GM06990 (cell line): Measurements from ENCODE around the gene RNF168.

Experiments used
- DNase-seq: peaks from one replicate; pipeline ENCODE4 v3.0.0-alpha.2; 2011; ENCODE audit not compliant: insufficient read length; ENCODE audit errors: extremely low read depth
- H3K27me3 ChIP-seq: replicated peaks from 2 replicates; pipeline ENCODE4 v1.6.0; 2011; ENCODE audit warnings: low read length; ENCODE audit not compliant: control insufficient read depth, insufficient read depth
- H3K36me3 ChIP-seq: 2 replicates; pipeline ENCODE4 v1.5.1; 2011; ENCODE audit warnings: low read length; ENCODE audit not compliant: control insufficient read depth, insufficient read depth
- H3K4me3 ChIP-seq: replicated peaks from 2 replicates; pipeline ENCODE4 v1.5.1; 2011; ENCODE audit warnings: low read depth, mild to moderate bottlenecking, control low read depth, low read length
- CTCF ChIP-seq: IDR thresholded peaks from 2 replicates; pipeline ENCODE4 v1.5.1; 2011; ENCODE audit warnings: low read length, control low read depth, mild to moderate bottlenecking, inconsistent platforms; ENCODE audit not compliant: insufficient read depth, poor library complexity, severe bottlenecking

RNF168 gene

DNA sequence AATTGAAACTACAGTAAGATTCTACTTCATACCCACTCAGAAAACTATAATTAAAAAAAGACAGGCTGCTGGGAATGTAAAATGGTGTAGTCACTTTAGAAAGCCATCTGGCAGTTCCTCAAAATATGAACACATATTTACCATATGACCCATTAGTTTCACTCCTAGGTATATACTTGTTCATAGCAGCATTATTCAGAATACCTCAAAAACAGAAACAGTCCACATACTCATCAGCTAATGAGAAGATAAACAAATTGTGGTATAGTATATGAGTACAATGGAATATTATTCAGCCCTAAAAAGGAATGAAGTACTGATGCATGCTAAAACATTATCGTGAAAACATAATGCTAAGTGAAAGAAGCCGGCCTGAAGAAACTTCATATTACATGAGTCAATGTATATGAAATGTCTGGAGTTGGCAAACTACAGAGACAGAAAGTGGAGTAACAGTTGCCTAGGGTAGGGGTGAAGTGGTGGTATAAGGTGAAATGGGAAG, 41.0 kb upstream of the RNF168 start:
- H3K27me3 ChIP-seq, result no peaks in the 10 kb centered on the region
- TF ChIP-seq CTCF, result no peak
- H3K36me3 ChIP-seq, result no peaks in the 10 kb centered on the region
- no peak for DNase-seq
- no peak overlapping the region for H3K4me3 ChIP-seq

DNA sequence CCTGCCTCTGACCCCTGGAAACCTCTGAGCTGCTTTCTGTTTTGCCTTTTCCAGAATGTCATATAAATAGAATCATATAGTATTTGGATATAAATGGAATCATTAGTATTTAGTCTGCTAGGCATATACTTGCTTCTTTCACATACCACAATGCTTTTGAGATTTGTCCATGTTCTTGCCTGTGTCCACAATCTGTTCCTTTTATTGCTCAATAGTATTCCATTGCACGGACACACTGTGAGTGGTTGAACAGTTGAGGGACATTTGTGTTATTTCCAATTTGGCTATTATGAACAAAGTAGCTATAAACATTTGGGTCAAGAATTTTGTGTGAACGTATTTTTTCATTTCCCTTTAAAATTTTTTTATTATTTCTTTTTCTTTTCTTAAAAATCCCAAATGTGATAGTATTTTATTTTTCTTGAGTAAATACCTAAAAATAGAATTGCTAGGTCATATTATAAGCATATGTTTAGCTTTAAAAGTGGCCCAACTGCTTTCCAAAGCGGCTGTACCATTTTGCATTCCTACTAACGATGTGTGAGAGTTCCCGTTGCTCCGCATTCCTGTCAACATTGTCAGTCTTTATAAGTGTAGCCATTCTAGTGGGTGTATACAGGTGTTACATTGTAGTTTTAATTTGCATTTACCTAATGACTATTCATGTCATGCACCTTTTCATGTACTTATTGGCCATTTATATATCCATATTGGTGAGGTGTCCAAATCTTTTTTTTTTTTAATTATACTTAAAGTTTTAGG, 38.3 kb upstream of the RNF168 start:
- Histone ChIP-seq H3K4me3 (no peak overlapping the region), H3K27me3 (no peaks in the 10 kb centered on the region), H3K36me3 (no peaks in the 10 kb centered on the region)
- no peak for TF ChIP-seq CTCF
- DNase-seq, result no peak

- no peak for DNase-seq
- peak; percentile 72 for TF ChIP-seq CTCF
- Histone ChIP-seq H3K27me3 (no peaks in the 10 kb centered on the region), H3K36me3 (no peaks in the 10 kb centered on the region), H3K4me3 (no peak overlapping the region)
Observed at GRCh38 chr3:196537319-196537984, 33.9 kb upstream of the RNF168 start.

GRCh38 chr3:196533260-196533681, 29.7 kb upstream of the RNF168 start:
- Histone ChIP-seq H3K36me3 (no peaks in the 10 kb centered on the region), H3K4me3 (no peak overlapping the region), H3K27me3 (no peaks in the 10 kb centered on the region)
- DNase-seq, result no peak
- TF ChIP-seq CTCF, result no peak

GRCh38 chr3:196531418-196531817, 27.9 kb upstream of the RNF168 start:
- DNase-seq, result no peak
- H3K27me3 ChIP-seq, result no peaks in the 10 kb centered on the region
- H3K36me3 ChIP-seq, result no peaks in the 10 kb centered on the region
- TF ChIP-seq CTCF, result no peak
- H3K4me3 ChIP-seq, result no peak overlapping the region
